HEK293 (cell line): ENCODE results near the gene RGL2.
A peak's percentile ranks its signal among the peaks of the same experiment; 100 is the strongest.

Source experiments
- CTCF ChIP-seq: fragments of 450-650 bp; formaldehyde crosslinking; IDR thresholded peaks from 2 replicates; pipeline ENCODE4 v1.5.1; 2016; ENCODE audit warnings: missing biosample characterization, missing genetic modification characterization
- ELK4 ChIP-seq: IDR thresholded peaks from 2 replicates; pipeline ENCODE4 v1.6.1; 2011; ENCODE audit warnings: mild to moderate bottlenecking, low read depth, low read length, borderline replicate concordance
- KLF8 ChIP-seq: fragments of 450-650 bp; formaldehyde crosslinking; IDR thresholded peaks from 2 replicates; pipeline ENCODE4 v1.5.1; 2016; ENCODE audit warnings: missing biosample characterization, missing genetic modification characterization
- PRDM1 ChIP-seq: fragments of 450-650 bp; formaldehyde crosslinking; IDR thresholded peaks from 2 replicates; pipeline ENCODE4; 2016; ENCODE audit warnings: missing biosample characterization, missing genetic modification characterization
- SALL2 ChIP-seq: fragments of 450-650 bp; formaldehyde crosslinking; IDR thresholded peaks from 2 replicates; pipeline ENCODE4 v1.5.0; 2017; ENCODE audit warnings: missing biosample characterization, mild to moderate bottlenecking, missing genetic modification characterization, borderline replicate concordance
- TCF7L2 ChIP-seq: IDR thresholded peaks from 2 replicates; pipeline ENCODE4 v1.6.1; 2011; ENCODE audit warnings: low read depth, mild to moderate bottlenecking, inconsistent platforms, low read length, moderate library complexity, borderline replicate concordance
- TRIM28 ChIP-seq: IDR thresholded peaks from 2 replicates; pipeline ENCODE4 v1.6.1; 2011; ENCODE audit warnings: low read length, control low read depth, borderline replicate concordance
- ZBTB10 ChIP-seq: fragments of 450-650 bp; formaldehyde crosslinking; IDR thresholded peaks from 2 replicates; pipeline ENCODE4 v1.5.1; 2016; ENCODE audit warnings: missing biosample characterization, missing genetic modification characterization
- ZBTB17 ChIP-seq: fragments of 450-650 bp; formaldehyde crosslinking; IDR thresholded peaks from 2 replicates; pipeline ENCODE4 v1.5.1; 2016; ENCODE audit warnings: missing biosample characterization, missing genetic modification characterization
- ZBTB44 ChIP-seq: fragments of 450-650 bp; IDR thresholded peaks from 2 replicates; pipeline ENCODE4 v1.5.1; 2018; ENCODE audit warnings: missing biosample characterization, mild to moderate bottlenecking, missing genetic modification characterization
- ZBTB8A ChIP-seq: fragments of 450-650 bp; formaldehyde crosslinking; IDR thresholded peaks from 2 replicates; pipeline ENCODE4 v1.5.1; 2016; ENCODE audit warnings: missing biosample characterization, missing genetic modification characterization
- ZNF146 ChIP-seq: fragments of 450-650 bp; formaldehyde crosslinking; IDR thresholded peaks from 2 replicates; pipeline ENCODE4 v1.5.1; 2016; ENCODE audit warnings: missing biosample characterization, missing genetic modification characterization
- ZNF174 ChIP-seq: fragments of 450-650 bp; formaldehyde crosslinking; IDR thresholded peaks from 2 replicates; pipeline ENCODE4 v1.5.0; 2017; ENCODE audit warnings: missing biosample characterization, mild to moderate bottlenecking, missing genetic modification characterization
- ZNF175 ChIP-seq: fragments of 450-650 bp; formaldehyde crosslinking; IDR thresholded peaks from 2 replicates; pipeline ENCODE4 v1.5.1; 2016; ENCODE audit warnings: missing biosample characterization, missing genetic modification characterization
- ZNF19 ChIP-seq: fragments of 450-650 bp; formaldehyde crosslinking; IDR thresholded peaks from 2 replicates; pipeline ENCODE4; 2016; ENCODE audit warnings: missing biosample characterization, missing genetic modification characterization, low read depth
- ZNF302 ChIP-seq: fragments of 450-650 bp; formaldehyde crosslinking; IDR thresholded peaks from 2 replicates; pipeline ENCODE4 v1.5.1; 2016; ENCODE audit warnings: missing biosample characterization, missing genetic modification characterization, low read depth
- ZNF362 ChIP-seq: fragments of 450-650 bp; formaldehyde crosslinking; IDR thresholded peaks from 2 replicates; pipeline ENCODE4 v1.5.1; 2016; ENCODE audit warnings: missing biosample characterization, missing genetic modification characterization
- ZNF416 ChIP-seq: fragments of 450-650 bp; formaldehyde crosslinking; IDR thresholded peaks from 2 replicates; pipeline ENCODE4 v1.5.1; 2016; ENCODE audit warnings: missing biosample characterization, missing genetic modification characterization
- ZNF513 ChIP-seq: fragments of 450-650 bp; IDR thresholded peaks from 2 replicates; pipeline ENCODE4 v1.5.1; 2018; ENCODE audit warnings: missing biosample characterization, missing genetic modification characterization
- ZNF518A ChIP-seq: fragments of 450-650 bp; formaldehyde crosslinking; conservative IDR thresholded peaks from 2 replicates; pipeline ENCODE4 v1.5.1; 2016; ENCODE audit warnings: low read depth, missing biosample characterization, missing genetic modification characterization
- ZNF600 ChIP-seq: fragments of 450-650 bp; formaldehyde crosslinking; IDR thresholded peaks from 2 replicates; pipeline ENCODE4 v1.5.1; 2016; ENCODE audit warnings: missing biosample characterization, missing genetic modification characterization
- ZNF658 ChIP-seq: fragments of 450-650 bp; formaldehyde crosslinking; IDR thresholded peaks from 2 replicates; pipeline ENCODE4; 2016; ENCODE audit warnings: missing biosample characterization, missing genetic modification characterization
- ZSCAN23 ChIP-seq: fragments of 450-650 bp; formaldehyde crosslinking; IDR thresholded peaks from 2 replicates; pipeline ENCODE4 v1.5.1; 2016; ENCODE audit warnings: missing biosample characterization, missing genetic modification characterization

The RGL2 gene

GRCh38 chr6:33344701-33345697 is 46.3 kb upstream of the RGL2 start (continued):
- TF ChIP-seq ZBTB44 (tag by site-specific recombination) (no peak), ZBTB8A (tag by site-specific recombination) (peak; percentile 18; the same call in 1 of the 2 replicates), ZNF146 (tag by site-specific recombination) (no peak), ZNF416 (tag by site-specific recombination) (no peak), ZNF174 (tag by site-specific recombination) (no peak), KLF8 (tag by site-specific recombination) (peak; percentile 63; the same call in 1 of the 2 replicates), PRDM1 (tag by site-specific recombination) (peak; percentile 46; the same call in 1 of the 2 replicates), ELK4 (no peak), ZNF302 (tag by site-specific recombination) (no peak), TRIM28 (peak; percentile 36; the same call in 1 of the 2 replicates), CTCF (tag by site-specific recombination) (peak; percentile 19; the same call in 1 of the 2 replicates), ZBTB17 (tag by site-specific recombination) (peak; percentile 88), ZNF19 (no peak), TCF7L2 (no peak), ZNF600 (tag by site-specific recombination) (peak; percentile 91), ZNF362 (tag by site-specific recombination) (peak; percentile 47; the same call in 1 of the 2 replicates), ZNF658 (tag by site-specific recombination) (no peak), ZNF513 (no peak), ZSCAN23 (no peak), ZNF518A (tag by site-specific recombination) (no peak), ZBTB10 (tag by site-specific recombination) (no peak), ZNF175 (tag by site-specific recombination) (no peak), SALL2 (tag by site-specific recombination) (no peak)
